Neuronal stem cell (in vitro differentiated cells): ENCODE measurements around the gene PTGIR.

Source experiments
- DNase-seq: peaks from one replicate; pipeline ENCODE4 v3.0.0-alpha.2; 2013; ENCODE audit warnings: low spot score
- H2AFZ ChIP-seq: one replicate; pipeline ENCODE4 v1.6.1; 2013; ENCODE audit warnings: mild to moderate bottlenecking, low read length, inconsistent platforms
- H2AK5ac ChIP-seq: 2 replicates; pipeline ENCODE4 v1.6.1; 2013; ENCODE audit warnings: low read depth, mild to moderate bottlenecking, inconsistent platforms, low read length, moderate library complexity, mixed read lengths
- H2BK120ac ChIP-seq: 2 replicates; pipeline ENCODE4 v1.6.1; 2013; ENCODE audit warnings: low read depth, mild to moderate bottlenecking, inconsistent platforms, low read length, moderate library complexity, mixed read lengths
- H2BK12ac ChIP-seq: one replicate; pipeline ENCODE4 v1.6.1; 2013; ENCODE audit warnings: low read length, inconsistent platforms
- H2BK15ac ChIP-seq: 2 replicates; pipeline ENCODE4 v1.6.1; 2013; ENCODE audit warnings: mild to moderate bottlenecking, low read length, inconsistent platforms, mixed read lengths
- H2BK5ac ChIP-seq: one replicate; pipeline ENCODE4 v1.6.1; 2013; ENCODE audit warnings: inconsistent platforms, mild to moderate bottlenecking, low read length, moderate library complexity
- H3K14ac ChIP-seq: one replicate; pipeline ENCODE4 v1.6.1; 2013; ENCODE audit warnings: low read length, inconsistent platforms
- H3K18ac ChIP-seq: 2 replicates; pipeline ENCODE4 v1.6.1; 2013; ENCODE audit warnings: low read length, inconsistent platforms
- H3K23ac ChIP-seq: 2 replicates; pipeline ENCODE4 v1.6.1; 2013; ENCODE audit warnings: low read depth, mild to moderate bottlenecking, mixed read lengths, low read length, inconsistent platforms; ENCODE audit not compliant: poor library complexity
- H3K27ac ChIP-seq: replicated peaks from 3 replicates; pipeline ENCODE4 v1.5.1; 2013; ENCODE audit warnings: low read length, inconsistent platforms
- H3K27me3 ChIP-seq, 3 experiments: 2 replicates each; pipeline ENCODE4 v1.6.1; 2013; ENCODE audit warnings: low read length in 3 of 3, mild to moderate bottlenecking in 2 of 3, inconsistent platforms in 1 of 3, low read depth in 1 of 3, mixed read lengths in 1 of 3, moderate library complexity in 1 of 3; ENCODE audit not compliant: control insufficient read depth in 3 of 3, insufficient read depth in 3 of 3
- H3K36me3 ChIP-seq, 2 donors: replicated peaks in 1 of 2; 2 replicates each; pipeline ENCODE4 v1.6.1; 2013; ENCODE audit warnings: low read length in 2 of 2; ENCODE audit not compliant: control insufficient read depth in 2 of 2, insufficient read depth in 2 of 2
- H3K4ac ChIP-seq: 2 replicates; pipeline ENCODE4 v1.6.1; 2013; ENCODE audit warnings: inconsistent platforms, mild to moderate bottlenecking, low read length, moderate library complexity
- H3K4me1 ChIP-seq, 2 donors: 1 replicate in 1 of 2; 2 replicates in 1 of 2; pipeline ENCODE4 v1.6.1; 2013; ENCODE audit warnings: low read length in 2 of 2, low read depth in 1 of 2; ENCODE audit not compliant: control insufficient read depth in 2 of 2, insufficient read depth in 1 of 2
- H3K4me2 ChIP-seq: one replicate; pipeline ENCODE4 v1.6.1; 2013; ENCODE audit warnings: mild to moderate bottlenecking, low read length, inconsistent platforms; ENCODE audit not compliant: insufficient read depth, poor library complexity, severe bottlenecking
- H3K4me3 ChIP-seq, 2 donors: 2 replicates each; pipeline ENCODE4 v1.5.1; 2013; ENCODE audit warnings: low read length in 2 of 2, mild to moderate bottlenecking in 2 of 2, inconsistent platforms in 1 of 2, moderate library complexity in 1 of 2
- H3K79me1 ChIP-seq: one replicate; pipeline ENCODE4 v1.6.1; 2013; ENCODE audit warnings: low read depth, mild to moderate bottlenecking, inconsistent platforms, low read length, moderate library complexity
- H3K9ac ChIP-seq: one replicate; pipeline ENCODE4 v1.6.1; 2013; ENCODE audit warnings: mild to moderate bottlenecking, low read depth, low read length, inconsistent platforms; ENCODE audit not compliant: poor library complexity
- H3K9me3 ChIP-seq, 2 donors: replicated peaks in 1 of 2; 2 replicates each; pipeline versions ENCODE3 to v1.6.1; 2013; ENCODE audit warnings: low read length in 2 of 2, mild to moderate bottlenecking in 2 of 2, inconsistent platforms in 1 of 2, low read depth in 1 of 2, mixed read lengths in 1 of 2, moderate library complexity in 1 of 2; ENCODE audit not compliant: control insufficient read depth in 2 of 2, insufficient read depth in 1 of 2
- H4K8ac ChIP-seq: one replicate; pipeline ENCODE4 v1.6.1; 2013; ENCODE audit warnings: low read depth, mild to moderate bottlenecking, inconsistent platforms, low read length, moderate library complexity
- H4K91ac ChIP-seq: one replicate; pipeline ENCODE4 v1.6.1; 2013; ENCODE audit warnings: low read length, low read depth, mild to moderate bottlenecking, inconsistent platforms; ENCODE audit not compliant: poor library complexity
- WGBS, 2 donors: extraction: QIAGEN DNeasy Blood & Tissue Kit; methylation state at CpG; one replicate each; pipeline ENCODE4 v1.1.7; 2013; ENCODE audit warnings: missing lambda C conversion rate in 2 of 2, mixed read lengths in 1 of 2; ENCODE audit not compliant: insufficient read length in 2 of 2, insufficient replicate concordance in 1 of 2; ENCODE audit errors: extremely low coverage in 2 of 2; 5-methylcytosine and 5-hydroxymethylcytosine counted together

The PTGIR gene

GRCh38 chr19:46606019-46606418, 18.9 kb downstream of the PTGIR start:
- no peak overlapping the region for H3K4me3 ChIP-seq
- DNase-seq: no peak
- peaks cover 54 to 80% of the 10 kb centered on the region in 2 donors for H3K36me3 ChIP-seq
- H3K4ac ChIP-seq: no peak overlapping the region
- H3K4me1 ChIP-seq: peaks cover 9 to 20% of the 10 kb centered on the region in 2 donors
- no peak overlapping the region for H2AFZ ChIP-seq
- no peak overlapping the region for H3K23ac ChIP-seq
- no peak overlapping the region for H2AK5ac ChIP-seq
- H3K14ac ChIP-seq: no peak overlapping the region
- H3K9me3 ChIP-seq: peaks cover 0 to 4% of the 10 kb centered on the region in 2 donors
- H3K9ac ChIP-seq: peak overlapping the region; percentile 50
- peaks cover 30% of the 10 kb centered on the region for H3K79me1 ChIP-seq
- H2BK5ac ChIP-seq: no peak overlapping the region
- no peak overlapping the region for H4K8ac ChIP-seq
- peak overlapping the region; percentile 49 for H2BK12ac ChIP-seq
- WGBS, 2 donors: no CpG with 5 or more reads among the region's 11 CpGs
- no peak overlapping the region for H3K18ac ChIP-seq
- H3K27ac ChIP-seq: peak overlapping the region; percentile 19
- no peaks in the 10 kb centered on the region for H3K27me3 ChIP-seq
- H3K4me2 ChIP-seq: no peak overlapping the region
- no peak overlapping the region for H2BK15ac ChIP-seq
- no peak overlapping the region for H4K91ac ChIP-seq
- H2BK120ac ChIP-seq: no peak overlapping the region

GRCh38 chr19:46605356-46605821, 19.5 kb downstream of the PTGIR start:
- H3K27me3 ChIP-seq: no peaks in the 10 kb centered on the region
- H3K4me2 ChIP-seq: no peak overlapping the region
- peaks cover 0 to 4% of the 10 kb centered on the region in 2 donors for H3K9me3 ChIP-seq
- no peak overlapping the region for H3K4ac ChIP-seq
- H3K4me3 ChIP-seq: no peak overlapping the region
- no peak overlapping the region for H2BK15ac ChIP-seq
- peaks cover 50 to 74% of the 10 kb centered on the region in 2 donors for H3K36me3 ChIP-seq
- no peak overlapping the region for H2AFZ ChIP-seq
- H2AK5ac ChIP-seq: no peak overlapping the region
- no peak overlapping the region for H2BK12ac ChIP-seq
- H2BK5ac ChIP-seq: no peak overlapping the region
- H3K9ac ChIP-seq: no peak overlapping the region
- H3K23ac ChIP-seq: peak overlapping the region; percentile 11
- no peak for DNase-seq
- no peak overlapping the region for H3K18ac ChIP-seq
- H3K27ac ChIP-seq: no peak overlapping the region
- no peak overlapping the region for H2BK120ac ChIP-seq
- H3K4me1 ChIP-seq: peaks cover 9 to 20% of the 10 kb centered on the region in 2 donors
- WGBS, 2 donors: no CpG with 5 or more reads among the region's 16 CpGs
- H3K79me1 ChIP-seq: peaks cover 30% of the 10 kb centered on the region
- no peak overlapping the region for H3K14ac ChIP-seq
- no peak overlapping the region for H4K91ac ChIP-seq
- H4K8ac ChIP-seq: no peak overlapping the region

- Histone ChIP-seq H3K27me3 (no peaks in the 10 kb centered on the region), H2AFZ (no peak overlapping the region), H3K18ac (peak overlapping the region; percentile 18), H3K9ac (no peak overlapping the region), H4K8ac (no peak overlapping the region), H3K27ac (no peak overlapping the region), H4K91ac (no peak overlapping the region), H2BK5ac (no peak overlapping the region), H3K4me2 (no peak overlapping the region), H3K4me3 (no peak overlapping the region), H3K9me3 (peaks cover 0 to 5% of the 10 kb centered on the region in 2 donors), H2BK120ac (no peak overlapping the region), H3K36me3 (peaks cover 47 to 70% of the 10 kb centered on the region in 2 donors), H2BK15ac (no peak overlapping the region), H3K14ac (no peak overlapping the region), H2AK5ac (no peak overlapping the region), H3K4ac (no peak overlapping the region), H3K4me1 (peaks cover 9 to 20% of the 10 kb centered on the region in 2 donors), H3K79me1 (peaks cover 30% of the 10 kb centered on the region), H2BK12ac (no peak overlapping the region), H3K23ac (peak overlapping the region; percentile 11)
- no CpG with 5 or more reads among the region's 13 CpGs for WGBS, 2 donors
- DNase-seq: no peak
Observed at GRCh38 chr19:46604781-46605355, 20.0 kb downstream of the PTGIR start.

- H3K9me3 ChIP-seq: peaks cover 5% of the 10 kb centered on the region in 2 donors
- no peak overlapping the region for H3K14ac ChIP-seq
- H3K4ac ChIP-seq: no peak overlapping the region
- no CpG with 5 or more reads among the region's 9 CpGs for WGBS, 2 donors
- H3K79me1 ChIP-seq: peaks cover 27% of the 10 kb centered on the region
- H3K23ac ChIP-seq: peak overlapping the region; percentile 25
- DNase-seq: no peak
- no peak overlapping the region for H3K9ac ChIP-seq
- no peaks in the 10 kb centered on the region for H3K27me3 ChIP-seq
- H4K8ac ChIP-seq: no peak overlapping the region
- H2BK120ac ChIP-seq: no peak overlapping the region
- H2AFZ ChIP-seq: no peak overlapping the region
- no peak overlapping the region for H4K91ac ChIP-seq
- H3K36me3 ChIP-seq: peaks cover 37 to 59% of the 10 kb centered on the region in 2 donors
- H3K4me2 ChIP-seq: no peak overlapping the region
- H2AK5ac ChIP-seq: no peak overlapping the region
- H2BK15ac ChIP-seq: no peak overlapping the region
- peak overlapping the region; percentile 44 for H2BK5ac ChIP-seq
- H3K4me1 ChIP-seq: peaks cover 9 to 20% of the 10 kb centered on the region in 2 donors
- peak overlapping the region in 1 of 2 donors; percentile 5 for H3K4me3 ChIP-seq
- peak overlapping the region; percentile 46 for H3K18ac ChIP-seq
- no peak overlapping the region for H3K27ac ChIP-seq
- no peak overlapping the region for H2BK12ac ChIP-seq
Observed at GRCh38 chr19:46603752-46604231, 21.1 kb downstream of the PTGIR start.
